DND-41 (cell line): Measurements from ENCODE around the gene GM2A.

Experiments
- ATAC-seq: fragments of 200-7000 bp; cut with Tn5 transposase; 3 replicates; pipeline ENCODE4 v1.9.1; 2021; ENCODE audit warnings: low read depth; ENCODE audit not compliant: insufficient read depth
- DNase-seq: peaks from one replicate; pipeline ENCODE4 v3.0.0-alpha.2; 2020
- H2AFZ ChIP-seq: 2 replicates; pipeline ENCODE4 v1.6.0; 2012; ENCODE audit warnings: low read depth, low read length
- H3K27ac ChIP-seq: 2 replicates; pipeline ENCODE4 v1.5.1; 2012; ENCODE audit warnings: low read length, inconsistent platforms
- H3K27me3 ChIP-seq: fragments of 200-600 bp; sonication (generic); 2 replicates; pipeline ENCODE4 v1.6.0; 2012; ENCODE audit warnings: low read length, mild to moderate bottlenecking, inconsistent platforms; ENCODE audit not compliant: insufficient read depth, poor library complexity
- H3K36me3 ChIP-seq: 2 replicates; pipeline ENCODE4 v1.5.1; 2012; ENCODE audit warnings: low read length, inconsistent platforms; ENCODE audit not compliant: insufficient read depth
- H3K4me1 ChIP-seq: 2 replicates; pipeline ENCODE4 v1.5.1; 2012; ENCODE audit warnings: mild to moderate bottlenecking, low read length; ENCODE audit not compliant: insufficient read depth
- H3K4me2 ChIP-seq: 2 replicates; pipeline ENCODE4 v1.6.0; 2012; ENCODE audit warnings: mild to moderate bottlenecking, moderate library complexity, low read length, inconsistent platforms; ENCODE audit not compliant: insufficient read depth
- H3K4me3 ChIP-seq, 2 experiments: fragments of 200-600 bp in 1 of 2; shearing (Covaris generic) in 1 of 2; 2 replicates each; pipeline ENCODE4 v1.5.1; 2012 to 2016; ENCODE audit warnings: inconsistent platforms in 2 of 2, low read length in 2 of 2, mild to moderate bottlenecking in 2 of 2, low read depth in 1 of 2, moderate library complexity in 1 of 2
- H3K79me2 ChIP-seq: 2 replicates; pipeline ENCODE4 v1.6.0; 2012; ENCODE audit warnings: low read length, inconsistent platforms; ENCODE audit not compliant: insufficient read depth
- H3K9ac ChIP-seq: 2 replicates; pipeline ENCODE4 v1.6.0; 2012; ENCODE audit warnings: low read depth, mild to moderate bottlenecking, inconsistent platforms, low read length, moderate library complexity
- H3K9me3 ChIP-seq: 2 replicates; pipeline ENCODE4 v1.5.1; 2012; ENCODE audit warnings: low read length, moderate library complexity, mild to moderate bottlenecking, inconsistent platforms; ENCODE audit not compliant: insufficient read depth, severe bottlenecking
- H4K20me1 ChIP-seq: 2 replicates; pipeline ENCODE4 v1.6.0; 2012; ENCODE audit warnings: low read length; ENCODE audit not compliant: insufficient read depth
- CTCF ChIP-seq: IDR thresholded peaks from 2 replicates; pipeline ENCODE4 v1.5.1; 2012; ENCODE audit warnings: borderline replicate concordance, low read length, moderate library complexity, mild to moderate bottlenecking; ENCODE audit not compliant: poor library complexity, severe bottlenecking; ENCODE audit errors: extremely low read depth
- EZH2 ChIP-seq: IDR thresholded peaks from 3 replicates; pipeline ENCODE4 v1.6.1; 2012; ENCODE audit warnings: borderline replicate concordance, low read depth, mild to moderate bottlenecking, moderate library complexity, low read length, inconsistent platforms; ENCODE audit not compliant: severe bottlenecking

GM2A gene

DNA sequence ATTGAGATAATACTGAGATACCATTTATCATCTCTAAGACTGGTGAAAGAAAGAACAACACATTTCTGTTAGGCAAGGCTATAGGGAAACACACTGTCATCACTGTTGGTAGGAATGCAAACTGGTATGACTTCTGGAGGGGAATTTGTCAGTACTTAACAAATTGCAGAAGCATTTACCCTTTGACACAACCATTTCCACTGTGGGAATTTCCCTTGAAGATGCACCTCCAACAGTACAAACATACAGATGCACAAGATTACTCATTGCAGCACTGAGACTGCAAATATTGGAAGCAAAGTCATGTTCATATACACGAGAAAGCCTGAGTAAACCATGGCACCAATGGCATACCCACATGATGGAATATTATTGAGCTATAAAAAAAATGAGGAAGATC, 17.6 kb downstream of the GM2A start:
- no peak for ATAC-seq
- DNase-seq = no peak
- TF ChIP-seq CTCF = no peak
- no peak for TF ChIP-seq EZH2
- Histone ChIP-seq H3K36me3 (peaks cover 57% of the 10 kb centered on the region), H3K4me1 (no peaks in the 10 kb centered on the region), H3K9ac (no peak overlapping the region), H3K4me3 (no peak overlapping the region), H3K9me3 (no peaks in the 10 kb centered on the region), H4K20me1 (no peaks in the 10 kb centered on the region), H2AFZ (no peak overlapping the region), H3K27ac (no peak overlapping the region), H3K4me2 (no peak overlapping the region), H3K27me3 (no peaks in the 10 kb centered on the region), H3K79me2 (no peaks in the 10 kb centered on the region)

GRCh38 chr5:151271336-151271735, 18.4 kb downstream of the GM2A start:
- H3K27me3 ChIP-seq = no peaks in the 10 kb centered on the region
- H2AFZ ChIP-seq = no peak overlapping the region
- ATAC-seq (no peak), DNase-seq (no peak)
- TF ChIP-seq CTCF (no peak), EZH2 (no peak)
- H3K4me3 ChIP-seq = no peak overlapping the region
- H3K79me2 ChIP-seq = no peaks in the 10 kb centered on the region
- H3K9me3 ChIP-seq = no peaks in the 10 kb centered on the region
- peaks cover 49% of the 10 kb centered on the region for H3K36me3 ChIP-seq
- H3K4me1 ChIP-seq = no peaks in the 10 kb centered on the region
- no peak overlapping the region for H3K27ac ChIP-seq
- no peak overlapping the region for H3K4me2 ChIP-seq
- no peaks in the 10 kb centered on the region for H4K20me1 ChIP-seq
- H3K9ac ChIP-seq = no peak overlapping the region

DNA sequence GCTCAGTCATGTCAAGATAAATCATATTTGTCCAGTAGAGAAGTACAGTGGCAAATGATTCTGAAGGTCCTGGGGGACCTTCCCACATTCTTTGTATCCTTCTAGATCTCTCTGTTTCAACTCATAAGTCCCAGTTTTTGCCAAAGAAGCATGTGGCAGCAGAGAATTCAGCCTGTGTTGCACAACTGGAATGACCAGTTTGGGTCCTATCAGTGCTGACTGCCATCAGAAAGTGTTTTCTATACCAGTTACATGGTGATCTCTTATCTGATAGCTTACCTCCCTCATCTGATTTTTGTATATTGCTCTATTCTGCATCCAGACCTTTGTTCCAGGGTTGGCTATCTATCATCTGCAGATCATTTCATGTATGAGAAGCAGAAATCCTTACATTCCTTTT, 21.7 kb downstream of the GM2A start:
- H3K4me3 ChIP-seq = no peak overlapping the region
- peaks cover 16% of the 10 kb centered on the region for H3K36me3 ChIP-seq
- H3K27me3 ChIP-seq = no peaks in the 10 kb centered on the region
- H4K20me1 ChIP-seq = no peaks in the 10 kb centered on the region
- no peaks in the 10 kb centered on the region for H3K4me1 ChIP-seq
- no peak overlapping the region for H3K4me2 ChIP-seq
- no peaks in the 10 kb centered on the region for H3K79me2 ChIP-seq
- DNase-seq (no peak), ATAC-seq (no peak)
- no peak overlapping the region for H2AFZ ChIP-seq
- no peak overlapping the region for H3K9ac ChIP-seq
- no peak overlapping the region for H3K27ac ChIP-seq
- H3K9me3 ChIP-seq = no peaks in the 10 kb centered on the region
- no peak for TF ChIP-seq CTCF
- TF ChIP-seq EZH2 = no peak

- no peak for ATAC-seq
- no peak overlapping the region for H2AFZ ChIP-seq
- H3K4me2 ChIP-seq = no peak overlapping the region
- H3K79me2 ChIP-seq = no peaks in the 10 kb centered on the region
- no peaks in the 10 kb centered on the region for H3K27me3 ChIP-seq
- no peak overlapping the region for H3K9ac ChIP-seq
- no peak for DNase-seq
- no peak overlapping the region for H3K27ac ChIP-seq
- no peak for TF ChIP-seq EZH2
- no peak for TF ChIP-seq CTCF
- peaks cover 5% of the 10 kb centered on the region; the same call in 1 of the 2 replicates for H3K36me3 ChIP-seq
- no peaks in the 10 kb centered on the region for H3K4me1 ChIP-seq
- no peak overlapping the region for H3K4me3 ChIP-seq
- no peaks in the 10 kb centered on the region for H3K9me3 ChIP-seq
- no peaks in the 10 kb centered on the region for H4K20me1 ChIP-seq
Measured at GRCh38 chr5:151275803-151276202, 22.8 kb downstream of the GM2A start.
